Gastrocnemius medialis (tissue), 4 donors: Measurements from ENCODE around the gene ADCY1.

Source experiments
- POLR2A ChIP-seq, 2 donors: fragments of 450-650 bp; IDR thresholded peaks; one replicate each; pipeline ENCODE4 v1.6.1; 2017; ENCODE audit warnings: antibody characterized with exemption in 2 of 2, mild to moderate bottlenecking in 2 of 2, moderate library complexity in 2 of 2
- TF ChIP-seq, protein P1 (sequence below), 5 experiments: fragments of 450-650 bp in 3 of 5; fragments of 200-600 bp in 2 of 5; sonication (generic) in 2 of 5; IDR thresholded peaks in 4 of 5; conservative IDR thresholded peaks in 1 of 5; 1 replicate in 4 of 5; 2 replicates in 1 of 5; pipeline ENCODE4 v1.5.1; 2016 to 2019; ENCODE audit warnings: antibody characterized with exemption in 5 of 5, mild to moderate bottlenecking in 3 of 5, moderate library complexity in 3 of 5

DNA sequence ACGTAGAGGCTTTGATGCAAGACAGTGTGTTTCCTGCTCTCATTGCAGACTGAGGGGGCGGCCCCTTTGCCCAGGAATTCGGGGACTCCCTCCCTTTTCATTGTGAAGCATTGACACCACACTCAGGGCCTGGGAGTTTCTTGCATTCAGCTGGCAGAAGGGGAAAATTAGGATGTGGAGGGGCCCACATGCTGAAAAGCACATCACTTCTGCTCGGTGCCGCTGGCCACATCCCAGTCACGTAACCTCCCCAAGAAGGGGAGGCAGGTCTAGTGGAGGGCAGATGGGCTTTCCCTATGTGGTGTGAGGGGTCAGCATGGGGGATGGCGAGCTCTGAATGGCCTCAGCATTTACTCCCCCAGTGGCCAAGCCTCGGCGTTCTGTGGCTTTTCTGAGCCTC, 47.9 kb downstream of the ADCY1 start:
- TF ChIP-seq, protein P1, sequence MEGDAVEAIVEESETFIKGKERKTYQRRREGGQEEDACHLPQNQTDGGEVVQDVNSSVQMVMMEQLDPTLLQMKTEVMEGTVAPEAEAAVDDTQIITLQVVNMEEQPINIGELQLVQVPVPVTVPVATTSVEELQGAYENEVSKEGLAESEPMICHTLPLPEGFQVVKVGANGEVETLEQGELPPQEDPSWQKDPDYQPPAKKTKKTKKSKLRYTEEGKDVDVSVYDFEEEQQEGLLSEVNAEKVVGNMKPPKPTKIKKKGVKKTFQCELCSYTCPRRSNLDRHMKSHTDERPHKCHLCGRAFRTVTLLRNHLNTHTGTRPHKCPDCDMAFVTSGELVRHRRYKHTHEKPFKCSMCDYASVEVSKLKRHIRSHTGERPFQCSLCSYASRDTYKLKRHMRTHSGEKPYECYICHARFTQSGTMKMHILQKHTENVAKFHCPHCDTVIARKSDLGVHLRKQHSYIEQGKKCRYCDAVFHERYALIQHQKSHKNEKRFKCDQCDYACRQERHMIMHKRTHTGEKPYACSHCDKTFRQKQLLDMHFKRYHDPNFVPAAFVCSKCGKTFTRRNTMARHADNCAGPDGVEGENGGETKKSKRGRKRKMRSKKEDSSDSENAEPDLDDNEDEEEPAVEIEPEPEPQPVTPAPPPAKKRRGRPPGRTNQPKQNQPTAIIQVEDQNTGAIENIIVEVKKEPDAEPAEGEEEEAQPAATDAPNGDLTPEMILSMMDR (IDR thresholded peaks at IDR 0.05 in 4 of 5, conservative IDR thresholded peaks at IDR 0.05 in 1 of 5), result no peak
- TF ChIP-seq POLR2A (IDR thresholded peaks at IDR 0.05), result no peak
